Neural progenitor cell (in vitro differentiated cells): Measurements from ENCODE around the gene SND1.

Experiments
- EZH2 ChIP-seq: fragments of 200-600 bp; sonication (generic); IDR thresholded peaks from 2 replicates; pipeline ENCODE4 v1.6.1; 2017; ENCODE audit warnings: antibody characterized with exemption, mild to moderate bottlenecking, moderate library complexity
- EZH2phosphoT487 ChIP-seq: fragments of 200-600 bp; sonication (generic); IDR thresholded peaks from 2 replicates; pipeline ENCODE4 v1.6.1; 2017; ENCODE audit warnings: antibody characterized with exemption
- TF ChIP-seq, protein P1 (sequence below): fragments of 200-600 bp; sonication (generic); IDR thresholded peaks from 2 replicates; pipeline ENCODE4 v1.5.1; 2017; ENCODE audit warnings: antibody characterized with exemption, mild to moderate bottlenecking

- TF ChIP-seq EZH2phosphoT487: no peak
- TF ChIP-seq, protein P1, sequence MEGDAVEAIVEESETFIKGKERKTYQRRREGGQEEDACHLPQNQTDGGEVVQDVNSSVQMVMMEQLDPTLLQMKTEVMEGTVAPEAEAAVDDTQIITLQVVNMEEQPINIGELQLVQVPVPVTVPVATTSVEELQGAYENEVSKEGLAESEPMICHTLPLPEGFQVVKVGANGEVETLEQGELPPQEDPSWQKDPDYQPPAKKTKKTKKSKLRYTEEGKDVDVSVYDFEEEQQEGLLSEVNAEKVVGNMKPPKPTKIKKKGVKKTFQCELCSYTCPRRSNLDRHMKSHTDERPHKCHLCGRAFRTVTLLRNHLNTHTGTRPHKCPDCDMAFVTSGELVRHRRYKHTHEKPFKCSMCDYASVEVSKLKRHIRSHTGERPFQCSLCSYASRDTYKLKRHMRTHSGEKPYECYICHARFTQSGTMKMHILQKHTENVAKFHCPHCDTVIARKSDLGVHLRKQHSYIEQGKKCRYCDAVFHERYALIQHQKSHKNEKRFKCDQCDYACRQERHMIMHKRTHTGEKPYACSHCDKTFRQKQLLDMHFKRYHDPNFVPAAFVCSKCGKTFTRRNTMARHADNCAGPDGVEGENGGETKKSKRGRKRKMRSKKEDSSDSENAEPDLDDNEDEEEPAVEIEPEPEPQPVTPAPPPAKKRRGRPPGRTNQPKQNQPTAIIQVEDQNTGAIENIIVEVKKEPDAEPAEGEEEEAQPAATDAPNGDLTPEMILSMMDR: no peak
- TF ChIP-seq EZH2: no peak
Observed at GRCh38 chr7:128139406-128139805, 487.4 kb downstream of the SND1 start.
